GM21528 (cell line): ENCODE data around the gene CSNK1G1.

Source experiments
- ATAC-seq: cut with Tn5 transposase; IDR thresholded peaks from one replicate; pipeline ENCODE4 v1.9.1; 2021; ENCODE audit warnings: mild to moderate bottlenecking, moderate library complexity; ENCODE audit not compliant: unreplicated experiment, low FRiP score

CSNK1G1 gene

DNA sequence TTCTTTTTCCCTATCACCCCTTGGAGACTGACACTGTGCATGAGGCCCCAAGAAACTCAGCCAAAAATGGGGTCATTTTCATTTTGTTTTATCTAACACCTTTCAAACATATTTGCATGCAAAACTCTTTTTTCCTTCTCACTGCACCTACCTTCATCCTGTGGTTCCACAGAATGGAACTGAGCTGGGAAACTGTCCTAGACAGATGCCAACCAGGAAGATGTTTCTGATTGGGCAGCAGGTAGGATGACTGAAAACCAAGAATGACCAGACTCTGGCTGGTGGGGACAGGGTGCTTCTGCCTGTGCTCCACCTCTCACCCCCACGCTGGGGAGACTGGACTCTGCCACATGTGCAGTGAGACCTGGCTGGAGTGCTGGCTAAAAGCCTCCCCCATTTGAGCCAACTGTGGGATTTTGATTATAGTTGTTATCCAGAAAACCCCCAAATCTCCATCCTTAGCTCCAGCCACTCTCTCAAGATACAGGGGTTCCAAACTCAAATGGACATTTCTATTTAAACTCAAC, 198.3 kb downstream of the CSNK1G1 start:
- no peak for ATAC-seq

DNA sequence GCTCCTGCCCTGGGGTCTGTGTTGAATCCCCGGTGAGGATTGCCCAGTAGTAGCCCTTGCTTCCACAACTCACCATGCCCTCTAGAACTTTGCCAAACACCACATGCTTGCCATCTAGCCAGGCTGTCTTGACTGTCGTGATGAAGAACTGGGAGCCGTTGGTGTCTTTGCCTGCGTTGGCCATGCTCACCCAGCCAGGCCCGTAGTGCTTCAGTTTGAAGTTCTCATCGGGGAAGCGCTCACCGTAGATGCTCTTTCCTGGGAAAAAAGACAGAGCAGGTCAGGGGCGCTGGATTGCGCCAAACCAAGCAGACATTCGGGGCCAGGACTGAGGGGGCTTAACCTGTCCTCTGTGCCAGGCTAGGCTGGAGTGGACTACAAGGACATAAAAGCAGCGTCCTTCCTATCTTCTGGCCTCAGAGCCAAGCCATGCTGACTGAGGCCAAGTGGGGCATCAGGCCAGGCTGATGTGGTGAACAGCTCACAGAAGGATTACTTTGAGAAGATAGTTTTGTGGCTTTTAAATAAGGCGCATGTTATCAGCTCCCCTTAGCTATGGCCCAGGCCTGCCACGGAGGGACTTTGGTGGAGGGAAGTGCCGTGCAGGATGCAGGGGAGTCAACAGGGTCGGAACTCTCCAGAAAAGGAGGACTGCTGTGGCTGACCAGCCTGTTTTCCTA, 199.2 kb downstream of the CSNK1G1 start:
- ATAC-seq = no peak

DNA sequence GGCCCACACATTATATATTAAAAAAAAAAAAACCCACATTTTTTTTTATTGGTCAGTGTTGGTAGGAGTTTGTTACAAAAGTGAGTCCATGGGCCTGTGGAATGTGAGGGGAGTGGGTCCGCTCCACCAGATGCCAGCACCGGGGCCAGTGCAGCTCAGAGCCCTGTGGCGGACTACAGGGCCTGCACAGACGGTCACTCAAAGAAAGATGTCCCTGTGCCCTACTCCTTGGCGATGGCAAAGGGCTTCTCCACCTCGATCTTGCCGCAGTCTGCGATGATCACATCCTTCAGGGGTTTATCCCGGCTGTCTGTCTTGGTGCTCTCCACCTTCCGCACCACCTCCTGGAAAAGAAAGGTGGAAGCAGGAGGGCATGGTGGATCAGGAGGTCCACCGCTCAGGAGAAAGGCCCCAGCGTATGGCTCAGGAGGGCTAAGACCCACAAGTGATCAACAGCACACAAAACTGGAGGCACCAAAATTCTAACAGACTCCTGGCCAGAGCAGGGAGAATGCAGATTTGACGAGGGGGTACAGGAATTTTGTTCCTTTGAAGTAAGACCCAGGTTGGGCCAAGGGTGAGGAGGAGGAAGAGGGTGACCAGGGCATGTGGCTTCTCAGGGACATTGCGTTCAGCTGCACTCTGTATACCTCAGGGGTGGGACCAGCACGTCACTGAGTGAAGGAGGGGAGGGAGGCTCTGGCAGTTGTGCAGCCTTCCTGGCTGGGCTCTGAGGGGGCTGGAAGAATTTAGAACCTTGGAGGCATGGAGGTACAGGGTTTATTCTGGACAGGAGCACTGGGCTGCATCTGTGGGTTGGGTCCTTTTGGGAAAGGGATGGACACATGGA, 199.9 kb downstream of the CSNK1G1 start:
- ATAC-seq = no peak

DNA sequence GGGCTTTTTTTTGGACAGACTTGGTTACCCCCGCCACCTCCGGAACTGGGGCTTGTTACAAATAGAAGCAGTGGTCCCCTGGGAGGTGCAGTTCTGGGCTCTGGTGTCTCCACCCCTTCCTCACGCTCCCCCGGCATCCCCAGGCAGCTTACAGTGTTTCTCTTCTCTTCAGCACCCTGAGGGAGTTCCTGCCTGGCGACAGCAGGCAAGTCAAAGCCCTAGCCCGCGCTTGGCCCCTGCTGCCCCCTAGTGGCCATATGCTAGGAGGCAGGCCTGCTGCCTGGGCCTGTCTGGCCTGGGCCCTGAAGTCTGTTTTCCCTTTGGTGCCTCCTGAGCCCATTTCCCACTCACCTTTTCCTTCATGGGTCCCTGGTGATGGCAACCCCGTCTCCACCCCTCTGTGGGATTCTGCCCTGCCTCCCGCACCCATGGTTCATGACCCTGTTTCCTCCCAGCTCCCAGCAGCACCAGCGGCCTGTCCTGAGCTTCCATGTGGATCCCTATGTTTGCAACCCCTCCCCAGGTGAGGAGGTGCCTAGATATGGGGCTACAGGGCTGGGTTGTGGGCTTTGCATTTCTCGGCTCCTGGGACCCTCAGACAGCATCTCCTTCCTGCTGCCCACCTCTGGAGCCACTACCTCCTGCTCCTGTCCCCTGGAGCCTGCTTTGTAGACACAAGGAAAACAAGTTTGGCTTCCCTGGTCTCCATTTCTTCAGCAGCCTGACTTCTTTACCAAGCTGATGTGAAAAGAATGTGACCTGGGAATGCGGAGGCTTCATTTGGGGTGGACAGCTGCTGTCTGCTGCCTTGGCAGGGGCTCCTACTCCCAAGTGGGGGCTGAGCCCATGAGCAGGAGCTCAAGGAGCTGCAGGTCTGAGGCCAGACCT, 202.2 kb downstream of the CSNK1G1 start:
- peak; percentile 48 for ATAC-seq

DNA sequence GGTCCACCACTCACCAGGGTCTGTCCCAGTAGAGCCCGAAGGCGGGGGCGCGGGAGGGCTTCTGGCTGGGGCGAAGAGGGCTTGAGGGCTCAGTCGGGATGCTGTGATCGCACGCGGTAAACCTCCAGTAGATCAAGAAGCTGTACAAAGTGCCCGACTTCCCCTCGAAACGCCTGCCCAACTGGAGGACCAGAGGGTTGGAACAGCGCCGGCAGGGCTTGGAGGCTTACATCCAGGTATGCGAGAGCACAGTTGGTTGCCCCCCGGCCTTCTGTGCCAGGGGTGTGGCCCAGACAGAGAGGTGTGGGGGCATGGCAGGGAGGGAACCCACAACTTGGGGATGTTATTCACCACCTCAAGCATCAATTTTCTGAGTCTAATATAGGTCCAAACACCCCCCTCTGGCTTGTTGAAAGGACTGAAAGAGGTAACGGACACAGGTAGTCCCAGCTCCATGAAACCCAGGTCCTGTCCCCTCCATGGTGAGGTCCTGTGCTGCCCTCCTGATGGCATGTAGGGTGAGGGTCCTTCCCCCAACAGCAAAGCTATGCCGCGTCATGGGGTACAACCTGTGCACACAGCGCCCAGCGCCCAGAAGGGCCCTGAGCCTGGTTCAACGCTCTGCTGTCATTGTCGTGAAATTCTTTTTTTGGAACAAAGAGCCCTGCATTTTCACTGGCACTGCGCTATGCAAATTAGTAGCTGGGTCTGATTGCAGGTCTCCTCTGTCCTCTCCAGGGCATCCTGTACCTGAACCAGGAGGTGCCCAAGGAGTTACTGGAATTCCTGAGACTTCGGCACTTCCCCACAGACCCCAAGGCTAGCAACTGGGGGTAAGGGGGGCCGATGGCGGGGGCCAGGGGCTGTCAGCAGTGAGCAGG, 203.2 kb downstream of the CSNK1G1 start:
- peak; percentile 14 for ATAC-seq

DNA sequence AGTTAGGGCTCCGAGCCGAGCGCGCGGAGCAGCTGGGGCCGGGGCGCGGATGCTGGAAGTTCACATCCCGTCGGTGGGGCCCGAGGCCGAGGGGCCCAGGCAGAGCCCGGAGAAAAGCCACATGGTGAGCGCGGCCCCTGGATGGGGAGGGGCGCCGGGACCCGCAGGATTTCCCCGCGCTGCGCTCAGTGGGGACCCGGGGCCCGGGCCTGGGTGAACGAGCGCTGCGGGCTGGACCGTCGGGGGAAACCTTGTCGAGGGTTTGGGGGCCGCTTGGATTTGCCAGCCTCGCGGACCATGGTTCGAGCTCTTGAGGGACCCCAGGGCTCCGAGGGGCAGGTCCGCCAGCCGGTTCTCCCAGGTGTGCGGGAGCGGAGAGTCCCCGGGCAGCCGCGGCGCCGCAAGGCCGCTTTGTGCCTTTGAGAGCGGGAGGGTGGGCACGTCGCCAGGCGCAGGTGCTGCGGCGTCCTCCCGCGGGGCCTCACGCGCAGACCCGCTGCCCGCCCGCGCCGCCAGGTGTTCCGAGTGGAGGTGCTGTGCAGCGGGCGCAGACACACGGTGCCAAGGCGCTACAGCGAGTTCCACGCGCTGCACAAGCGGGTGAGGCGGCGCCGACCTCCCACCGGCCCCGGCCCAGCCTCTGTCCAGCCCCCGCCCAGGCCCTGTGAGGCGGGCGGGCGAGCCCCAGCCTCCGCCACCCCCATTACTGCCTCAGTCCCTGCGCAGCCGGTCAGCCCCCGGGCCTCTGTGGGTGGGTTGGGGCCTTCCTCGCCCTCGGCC, 204.1 kb downstream of the CSNK1G1 start, which contains the start of gene SNX22:
Gene SNX22, plus strand, starts transcription at position 5 of the 780 bp plus-strand sequence. Its CDS starts 45 bp downstream, at position 50.
- peak; percentile 11 for ATAC-seq

DNA sequence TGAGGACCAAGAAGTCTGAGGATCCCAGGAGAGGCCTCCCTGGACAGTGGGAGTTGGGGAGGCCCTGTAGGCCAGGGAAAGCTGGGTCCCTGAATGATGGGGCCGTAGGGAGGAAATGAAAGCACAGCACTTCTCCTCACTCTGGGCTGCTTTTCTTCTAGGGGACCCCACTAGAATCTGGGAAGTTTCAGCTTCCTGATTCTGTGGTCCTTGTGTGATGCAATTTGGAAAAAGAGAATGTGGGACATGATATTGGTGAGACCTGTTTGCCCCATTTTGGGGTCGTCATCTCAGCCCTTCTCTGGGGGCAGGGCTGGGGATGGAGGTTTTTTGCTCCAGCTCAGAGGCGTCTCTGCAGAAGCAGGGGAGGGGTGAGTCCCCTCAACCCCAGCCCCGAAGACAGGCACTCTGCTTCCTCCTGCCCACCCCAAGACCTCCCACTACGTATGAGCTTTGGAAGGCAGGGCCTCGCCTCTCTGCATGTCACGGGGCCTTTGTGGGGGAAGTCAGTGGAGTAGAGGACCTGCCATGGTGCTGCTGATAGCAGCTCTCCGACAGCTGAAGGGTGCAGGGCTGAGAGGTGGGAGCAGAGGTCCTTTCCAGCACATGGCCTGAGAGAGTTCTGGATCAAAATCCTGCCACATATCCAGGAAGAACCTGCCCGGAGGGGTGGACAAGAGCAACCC, 205.9 kb downstream of the CSNK1G1 start:
- no peak for ATAC-seq

DNA sequence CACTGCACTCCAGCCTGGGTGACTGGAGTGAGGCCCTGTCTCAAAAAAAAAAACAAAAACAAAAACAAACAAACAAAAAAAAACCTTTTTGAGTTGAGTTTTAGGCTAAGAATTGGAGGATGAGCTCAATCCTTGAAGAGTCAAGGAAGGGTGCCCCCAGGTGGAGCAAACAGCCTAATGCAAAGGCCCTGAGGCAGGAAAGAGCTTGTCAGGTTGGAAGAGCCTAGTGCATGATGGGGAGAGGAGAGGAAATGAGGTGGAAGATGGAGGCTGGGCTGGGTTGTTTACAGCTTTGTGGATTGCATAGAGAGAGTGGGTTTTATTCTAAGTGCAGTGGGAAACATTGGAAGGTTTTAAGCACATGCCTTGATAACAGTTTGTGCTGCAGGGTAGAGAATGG, 206.5 kb downstream of the CSNK1G1 start:
- ATAC-seq = no peak

DNA sequence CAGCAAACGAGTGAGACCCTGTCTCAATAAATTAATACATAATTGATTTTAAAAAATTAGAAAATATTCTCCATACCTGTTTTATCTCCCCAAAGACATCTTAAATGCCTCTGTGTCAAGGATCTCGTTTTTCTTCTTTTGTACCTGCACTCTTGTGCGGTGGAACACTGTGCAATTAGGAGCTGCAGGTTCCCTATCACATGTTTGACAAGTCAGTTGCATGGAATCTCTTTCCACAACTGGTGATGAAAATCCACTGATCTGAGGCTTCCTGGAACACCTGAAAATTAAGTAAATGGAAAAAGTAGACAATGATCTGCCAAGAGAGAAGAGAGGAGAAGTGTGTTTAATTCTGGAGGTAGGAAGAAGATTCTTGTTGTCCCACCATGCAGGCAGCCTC, 207.4 kb downstream of the CSNK1G1 start:
- no peak for ATAC-seq

DNA sequence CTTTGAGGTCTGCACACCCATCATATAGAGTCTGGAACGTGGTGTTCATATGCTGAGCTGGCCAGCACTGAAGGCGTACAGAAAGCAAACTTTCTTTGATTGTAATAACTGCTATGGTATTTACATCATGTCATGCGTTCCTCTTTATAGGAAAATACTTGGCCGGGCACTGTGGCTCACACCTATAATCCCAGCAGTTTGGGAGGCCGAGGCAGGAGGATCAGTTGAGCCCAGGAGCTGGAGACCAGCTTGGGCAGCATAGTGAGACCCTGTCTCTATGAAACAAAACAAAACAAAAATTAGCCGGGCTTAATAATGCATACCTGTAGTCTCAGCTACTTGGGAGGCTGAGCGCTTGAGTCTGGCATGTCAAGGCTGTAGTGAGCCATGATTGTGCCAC, 207.8 kb downstream of the CSNK1G1 start:
- no peak for ATAC-seq

DNA sequence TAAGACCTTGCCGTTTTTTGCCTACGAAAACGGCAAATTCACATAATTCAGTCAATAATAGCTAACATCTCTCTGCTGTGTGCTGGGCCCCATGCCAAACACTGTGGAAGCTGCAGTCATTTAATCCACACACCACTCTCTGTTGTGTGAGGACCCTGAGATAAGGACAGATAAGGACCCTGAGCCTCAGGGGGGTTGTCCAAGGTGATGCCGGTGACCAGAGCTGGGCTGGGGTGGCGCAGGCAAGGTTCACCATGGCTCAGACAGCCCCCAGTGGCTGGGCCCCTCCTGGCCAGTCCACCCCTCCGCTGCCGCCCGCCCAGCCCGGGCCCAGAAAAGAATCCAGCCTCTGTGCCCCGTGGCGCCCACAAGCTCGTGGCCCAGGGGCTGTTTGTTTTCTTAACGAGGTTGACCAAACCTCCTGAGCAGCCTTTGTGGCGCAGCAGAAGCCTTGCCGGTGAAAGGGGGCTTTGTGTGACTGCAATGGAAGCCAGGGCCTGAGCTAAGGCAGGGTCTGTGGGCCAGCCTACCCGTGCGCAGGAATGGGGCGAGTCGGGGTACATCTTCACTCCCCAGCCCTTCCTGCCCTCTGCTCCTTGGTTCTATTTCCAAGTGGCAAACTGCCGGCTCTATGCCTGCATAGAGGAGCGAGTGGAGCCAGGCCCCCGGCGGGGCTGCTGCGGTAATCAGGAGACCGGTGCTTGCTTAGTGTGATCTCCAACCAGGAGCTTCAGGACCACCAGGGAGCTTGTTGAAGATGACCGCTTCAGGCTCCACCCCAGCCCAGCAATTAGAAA, 208.9 kb downstream of the CSNK1G1 start:
- no peak for ATAC-seq

DNA sequence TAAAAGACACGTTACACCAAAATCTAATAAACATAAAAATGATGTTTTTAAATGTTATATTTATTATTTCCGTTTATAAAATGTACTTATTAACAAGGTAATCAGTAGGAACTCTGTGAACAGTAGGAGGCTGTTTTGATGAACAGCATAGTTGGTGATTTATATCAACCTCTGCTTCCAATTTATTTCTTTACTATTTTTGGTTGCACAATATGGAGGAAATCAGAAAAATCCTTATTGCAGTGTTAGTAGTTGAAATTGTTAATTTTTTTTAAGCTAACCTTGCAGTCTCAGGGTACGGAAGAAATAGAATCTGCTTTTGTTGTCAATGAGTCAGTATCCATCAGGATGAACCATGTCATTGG, 209.5 kb downstream of the CSNK1G1 start:
- no peak for ATAC-seq

DNA sequence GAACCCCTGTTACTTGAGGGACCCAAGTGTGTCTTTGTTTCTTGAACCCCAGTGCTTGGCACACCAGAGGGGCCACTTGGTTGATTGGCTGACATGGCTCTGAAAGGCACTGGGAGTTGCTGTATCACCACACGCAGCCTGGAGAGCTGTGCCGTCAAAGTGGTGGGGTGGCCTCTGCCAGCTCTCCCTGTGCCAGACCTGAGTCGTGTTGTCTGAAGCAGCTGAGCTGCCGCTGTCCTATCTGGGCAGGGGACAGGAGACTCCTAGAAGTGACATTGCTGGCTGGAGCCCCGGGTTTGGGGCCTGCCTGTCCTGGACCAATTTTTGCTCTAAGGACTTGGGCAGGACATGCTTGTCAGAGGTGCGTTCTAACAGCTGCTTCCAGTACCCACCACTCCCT, 209.9 kb downstream of the CSNK1G1 start:
- no peak for ATAC-seq

DNA sequence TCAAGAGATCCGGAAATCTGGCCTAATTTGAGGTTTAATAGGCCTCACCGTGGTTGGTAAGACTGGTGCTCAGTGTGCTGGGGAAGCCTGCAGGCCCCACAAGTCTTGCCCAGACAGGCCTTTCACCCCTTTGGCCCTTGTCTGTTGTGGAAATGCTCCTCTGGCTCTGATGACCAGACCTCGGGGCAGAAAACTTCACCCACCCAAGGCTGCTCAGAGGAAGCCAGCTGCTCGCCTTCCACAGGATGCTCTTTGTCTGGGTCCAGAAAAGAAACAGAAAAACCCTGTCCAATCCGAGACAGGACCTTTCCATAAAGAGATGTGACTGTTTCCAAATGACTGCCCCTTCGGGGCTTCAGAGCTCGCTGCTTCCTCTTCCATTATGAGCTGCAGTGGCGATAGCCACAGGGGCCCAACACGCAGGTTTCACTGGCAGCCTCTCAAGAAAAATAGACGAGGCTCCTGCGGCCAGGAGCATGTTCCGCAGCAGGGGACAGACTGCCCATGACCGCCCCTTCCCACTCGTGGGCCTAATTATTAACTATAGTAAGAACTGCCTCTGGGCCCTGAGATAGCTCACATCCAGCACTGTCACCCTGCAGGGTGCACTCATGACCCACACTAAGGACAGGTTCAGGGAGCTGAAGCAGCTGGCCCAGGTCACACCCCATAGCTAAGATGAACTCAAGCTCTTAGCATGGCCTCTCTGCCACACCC, 211.2 kb downstream of the CSNK1G1 start:
- peak; percentile 67 for ATAC-seq

DNA sequence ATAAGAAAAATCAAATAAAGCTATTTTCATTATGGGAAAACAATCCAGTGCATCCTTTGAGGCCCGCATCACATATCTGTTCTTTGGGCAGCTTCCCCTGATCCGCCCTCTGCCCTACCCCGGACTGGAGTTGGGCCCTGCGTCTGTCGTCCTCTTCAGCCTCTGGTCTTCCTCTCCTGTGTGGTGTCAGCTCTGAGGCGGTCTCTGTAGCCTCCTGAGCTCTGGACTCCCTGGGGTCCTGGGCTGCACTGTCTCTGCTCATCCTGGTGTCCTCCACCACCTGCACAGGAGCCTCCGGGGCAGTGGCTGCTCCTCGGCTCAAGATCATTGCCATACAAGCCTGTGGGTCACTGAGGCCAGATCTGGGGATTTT, 211.8 kb downstream of the CSNK1G1 start:
- ATAC-seq = no peak

DNA sequence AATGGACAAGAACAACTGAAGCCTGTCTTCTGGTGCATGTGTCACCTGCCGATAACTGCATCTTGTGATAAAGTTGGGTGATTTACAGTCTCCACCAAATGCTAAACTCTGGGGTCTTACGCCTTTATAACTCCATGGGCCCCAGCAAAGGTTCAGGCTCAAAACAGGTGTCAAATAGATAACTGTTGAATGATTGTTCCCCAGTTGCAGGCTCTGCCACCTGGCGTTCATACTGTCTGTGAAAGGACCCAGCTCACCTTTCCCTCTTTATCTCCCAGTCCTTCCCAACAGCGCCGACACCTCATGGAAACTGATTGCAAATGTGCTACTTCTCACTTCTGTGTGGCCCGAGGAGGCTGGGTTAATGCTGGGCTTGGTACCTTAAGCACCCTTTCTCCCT, 212.7 kb downstream of the CSNK1G1 start:
- ATAC-seq = no peak
